Panc1 (cell line): Measurements from ENCODE around the gene PREPL.

ENCODE experiments used
- SIN3A ChIP-seq: IDR thresholded peaks from 2 replicates; pipeline ENCODE4 v1.6.1; 2012; ENCODE audit warnings: low read depth, mild to moderate bottlenecking, low read length, moderate library complexity, borderline replicate concordance; ENCODE audit not compliant: insufficient read depth
- TF ChIP-seq, protein P1 (sequence below): fragments of 450-650 bp; IDR thresholded peaks from 2 replicates; pipeline ENCODE4 v1.5.1; 2017; ENCODE audit warnings: mild to moderate bottlenecking

DNA sequence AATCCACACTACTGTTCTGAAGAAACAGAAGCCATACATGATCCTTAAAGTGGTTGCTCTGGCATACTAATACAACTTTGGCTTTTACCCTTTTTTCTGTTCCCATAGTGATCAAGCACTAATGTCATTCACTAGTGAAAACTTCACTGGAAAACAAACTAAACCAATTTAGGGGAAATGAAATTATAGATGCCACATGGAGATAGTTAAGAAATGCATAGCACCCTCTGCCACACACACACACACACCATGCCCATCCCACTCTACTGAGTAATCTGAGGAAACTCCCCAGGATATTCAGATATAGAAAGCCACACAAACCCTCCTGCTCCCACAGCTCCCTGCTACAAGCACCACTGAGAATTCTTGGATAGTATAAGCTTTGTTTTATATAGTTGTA is 46.9 kb downstream of the PREPL start:
- TF ChIP-seq, protein P1, sequence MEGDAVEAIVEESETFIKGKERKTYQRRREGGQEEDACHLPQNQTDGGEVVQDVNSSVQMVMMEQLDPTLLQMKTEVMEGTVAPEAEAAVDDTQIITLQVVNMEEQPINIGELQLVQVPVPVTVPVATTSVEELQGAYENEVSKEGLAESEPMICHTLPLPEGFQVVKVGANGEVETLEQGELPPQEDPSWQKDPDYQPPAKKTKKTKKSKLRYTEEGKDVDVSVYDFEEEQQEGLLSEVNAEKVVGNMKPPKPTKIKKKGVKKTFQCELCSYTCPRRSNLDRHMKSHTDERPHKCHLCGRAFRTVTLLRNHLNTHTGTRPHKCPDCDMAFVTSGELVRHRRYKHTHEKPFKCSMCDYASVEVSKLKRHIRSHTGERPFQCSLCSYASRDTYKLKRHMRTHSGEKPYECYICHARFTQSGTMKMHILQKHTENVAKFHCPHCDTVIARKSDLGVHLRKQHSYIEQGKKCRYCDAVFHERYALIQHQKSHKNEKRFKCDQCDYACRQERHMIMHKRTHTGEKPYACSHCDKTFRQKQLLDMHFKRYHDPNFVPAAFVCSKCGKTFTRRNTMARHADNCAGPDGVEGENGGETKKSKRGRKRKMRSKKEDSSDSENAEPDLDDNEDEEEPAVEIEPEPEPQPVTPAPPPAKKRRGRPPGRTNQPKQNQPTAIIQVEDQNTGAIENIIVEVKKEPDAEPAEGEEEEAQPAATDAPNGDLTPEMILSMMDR, result no peak
- TF ChIP-seq SIN3A, result no peak
